H9 (cell line): ENCODE data around the gene RNF186. TPM values are rescaled to one million over a fixed set of nuclear protein-coding genes. Genes with fewer than 3 reads are reported as not detected.

ENCODE experiments used
- DNase-seq: peaks from one replicate; pipeline ENCODE4 v3.0.0-alpha.2; 2017
- H2AFZ ChIP-seq: one replicate; pipeline ENCODE4 v1.6.1; 2013; ENCODE audit warnings: mild to moderate bottlenecking, low read length, control low read depth, moderate library complexity
- H2AK5ac ChIP-seq: 2 replicates; pipeline ENCODE4 v1.6.1; 2013; ENCODE audit warnings: low read length, control low read depth, mixed read lengths; ENCODE audit not compliant: insufficient read length
- H2BK120ac ChIP-seq: one replicate; pipeline ENCODE4 v1.6.1; 2013; ENCODE audit warnings: low read depth, mild to moderate bottlenecking, low read length, control low read depth, inconsistent platforms; ENCODE audit not compliant: poor library complexity, severe bottlenecking
- H2BK12ac ChIP-seq: 2 replicates; pipeline ENCODE4 v1.6.1; 2013; ENCODE audit warnings: low read length, control low read depth, mixed read lengths, low read depth; ENCODE audit not compliant: insufficient read length
- H2BK15ac ChIP-seq: 2 replicates; pipeline ENCODE4 v1.6.1; 2013; ENCODE audit warnings: low read depth, low read length, control low read depth
- H2BK20ac ChIP-seq: one replicate; pipeline ENCODE4 v1.6.1; 2013; ENCODE audit warnings: low read depth, mild to moderate bottlenecking, low read length, control low read depth, inconsistent platforms; ENCODE audit not compliant: poor library complexity, severe bottlenecking
- H2BK5ac ChIP-seq: 2 replicates; pipeline ENCODE4 v1.6.1; 2013; ENCODE audit warnings: low read length, control low read depth, mixed read lengths; ENCODE audit not compliant: insufficient read length
- H3K14ac ChIP-seq: 2 replicates; pipeline ENCODE4 v1.6.1; 2013; ENCODE audit warnings: low read length, control low read depth; ENCODE audit not compliant: insufficient read depth
- H3K18ac ChIP-seq: 2 replicates; pipeline ENCODE4 v1.6.1; 2013; ENCODE audit warnings: low read depth, mild to moderate bottlenecking, mixed read lengths, low read length, control low read depth; ENCODE audit not compliant: insufficient read length
- H3K23ac ChIP-seq: 2 replicates; pipeline ENCODE4 v1.6.1; 2013; ENCODE audit warnings: low read length, control low read depth, mixed read lengths, low read depth; ENCODE audit not compliant: insufficient read length
- H3K23me2 ChIP-seq: 2 replicates; pipeline ENCODE4 v1.6.1; 2013; ENCODE audit warnings: low read depth, mild to moderate bottlenecking, mixed read lengths, low read length, control low read depth; ENCODE audit not compliant: insufficient read length, poor library complexity, severe bottlenecking
- H3K27ac ChIP-seq: 2 replicates; pipeline ENCODE4 v1.5.1; 2013; ENCODE audit warnings: low read length, control low read depth, mixed read lengths, low read depth; ENCODE audit not compliant: insufficient read length
- H3K27me3 ChIP-seq: 2 replicates; pipeline ENCODE4 v1.6.1; 2013; ENCODE audit warnings: low read length, control low read depth, inconsistent platforms; ENCODE audit not compliant: insufficient read depth
- H3K4ac ChIP-seq: 2 replicates; pipeline ENCODE4 v1.6.1; 2013; ENCODE audit warnings: low read depth, mild to moderate bottlenecking, control low read depth, inconsistent platforms, low read length, moderate library complexity
- H3K4me1 ChIP-seq: 2 replicates; pipeline ENCODE4 v1.6.1; 2013; ENCODE audit warnings: low read length, control low read depth, inconsistent platforms; ENCODE audit not compliant: insufficient read depth
- H3K4me2 ChIP-seq: 2 replicates; pipeline ENCODE4 v1.6.1; 2013; ENCODE audit warnings: low read length, control low read depth, mixed read lengths; ENCODE audit not compliant: insufficient read length, insufficient read depth
- H3K56ac ChIP-seq: 2 replicates; pipeline ENCODE4 v1.6.1; 2013; ENCODE audit warnings: low read depth, mild to moderate bottlenecking, mixed read lengths, low read length, control low read depth; ENCODE audit not compliant: insufficient read length
- H3K79me1 ChIP-seq: 2 replicates; pipeline ENCODE4 v1.6.1; 2013; ENCODE audit warnings: low read depth, mild to moderate bottlenecking, moderate library complexity, low read length, control low read depth, inconsistent platforms; ENCODE audit not compliant: insufficient read depth, poor library complexity, severe bottlenecking
- H3K79me2 ChIP-seq: 2 replicates; pipeline ENCODE4 v1.6.1; 2013; ENCODE audit warnings: low read length, control low read depth, inconsistent platforms; ENCODE audit not compliant: insufficient read depth
- H3K9ac ChIP-seq: 2 replicates; pipeline ENCODE4 v1.6.1; 2013; ENCODE audit warnings: low read length, control low read depth, mixed read lengths; ENCODE audit not compliant: insufficient read length; ENCODE audit errors: extremely low read depth
- H3K9me3 ChIP-seq: one replicate; pipeline ENCODE4 v1.6.1; 2013; ENCODE audit warnings: low read depth, low read length, inconsistent platforms; ENCODE audit not compliant: control insufficient read depth
- H3T11ph ChIP-seq: one replicate; pipeline ENCODE4 v1.6.1; 2013; ENCODE audit warnings: mild to moderate bottlenecking, low read length, control low read depth, inconsistent platforms
- H4K20me1 ChIP-seq: one replicate; pipeline ENCODE4 v1.6.1; 2013; ENCODE audit not compliant: control insufficient read depth, insufficient read length, insufficient read depth
- H4K5ac ChIP-seq: 2 replicates; pipeline ENCODE4 v1.6.1; 2013; ENCODE audit warnings: low read depth, mild to moderate bottlenecking, mixed read lengths, low read length, control low read depth; ENCODE audit not compliant: insufficient read length
- H4K8ac ChIP-seq: replicated peaks from 2 replicates; pipeline ENCODE4 v1.6.1; 2013; ENCODE audit warnings: low read length, control low read depth, mixed read lengths, low read depth; ENCODE audit not compliant: insufficient read length
- H4K91ac ChIP-seq: 2 replicates; pipeline ENCODE4 v1.6.1; 2013; ENCODE audit warnings: low read depth, mild to moderate bottlenecking, moderate library complexity, mixed read lengths, low read length, control low read depth; ENCODE audit not compliant: insufficient read length
- H3K27ac Mint-ChIP-seq, 3 experiments: 2 replicates in 2 of 3; 3 replicates in 1 of 3; pipeline ENCODE4 v1.8.0; 2020 to 2021; ENCODE audit warnings: mixed read lengths in 3 of 3, mild to moderate bottlenecking in 1 of 3, moderate library complexity in 1 of 3
- H3K27me3 Mint-ChIP-seq: 2 replicates; pipeline ENCODE4 v1.8.0; 2021; ENCODE audit warnings: low read depth, mild to moderate bottlenecking, moderate library complexity, mixed read lengths
- H3K36me3 Mint-ChIP-seq, 3 experiments: 2 replicates in 2 of 3; 3 replicates in 1 of 3; pipeline ENCODE4 v1.8.0; 2020 to 2021; ENCODE audit warnings: low read depth in 3 of 3, mixed read lengths in 3 of 3; ENCODE audit not compliant: insufficient read depth in 1 of 3
- H3K4me1 Mint-ChIP-seq, 2 experiments: 2 replicates each; pipeline ENCODE4 v1.8.0; 2020; ENCODE audit warnings: mixed read lengths in 2 of 2
- H3K4me3 Mint-ChIP-seq, 2 experiments: 2 replicates in 1 of 2; 3 replicates in 1 of 2; pipeline ENCODE4 v1.8.0; 2020 to 2021; ENCODE audit warnings: mild to moderate bottlenecking in 2 of 2, mixed read lengths in 2 of 2, moderate library complexity in 1 of 2
- H3K9me3 Mint-ChIP-seq, 2 experiments: 2 replicates in 1 of 2; 3 replicates in 1 of 2; pipeline ENCODE4 v1.8.0; 2020; ENCODE audit warnings: mild to moderate bottlenecking in 2 of 2, mixed read lengths in 2 of 2, moderate library complexity in 1 of 2
- CTCF ChIP-seq: fragments of 200-600 bp; sonication (generic); conservative IDR thresholded peaks from 3 replicates; pipeline ENCODE4 v1.8.0; 2021; ENCODE audit warnings: antibody characterized with exemption, mild to moderate bottlenecking
- WGBS: extraction: QIAGEN DNeasy Blood & Tissue Kit; methylation state at CpG from one replicate; pipeline ENCODE4 v1.1.7; 2013; ENCODE audit warnings: missing lambda C conversion rate, low lambda C conversion rate, mixed read lengths; ENCODE audit not compliant: insufficient read length; ENCODE audit errors: extremely low coverage; 5-methylcytosine and 5-hydroxymethylcytosine counted together
- total RNA-seq: library from RNA; stranded (reverse); gene quantifications from 2 replicates; pipeline ENCODE4 v1.2.1, GENCODE V29; 2021

RNF186 gene
- total RNA-seq, 1 experiment from 2014 or later = not detected

GRCh38 chr1:19775831-19776230 is 39.3 kb downstream of the RNF186 start:
- Histone ChIP-seq H3K23me2 (no peaks in the 10 kb centered on the region), H3K4ac (no peak overlapping the region), H2BK120ac (no peak overlapping the region), H3K9ac (no peak overlapping the region), H2BK12ac (no peak overlapping the region), H3K79me1 (no peaks in the 10 kb centered on the region), H3K27me3 (peaks cover 24% of the 10 kb centered on the region; the same call in 1 of the 2 replicates), H3K9me3 (no peaks in the 10 kb centered on the region), H4K20me1 (no peaks in the 10 kb centered on the region), H4K8ac (no peak overlapping the region), H3K56ac (no peak overlapping the region), H3K4me1 (no peaks in the 10 kb centered on the region), H2AK5ac (no peak overlapping the region), H3K27ac (no peak overlapping the region), H3K23ac (no peak overlapping the region), H3K14ac (no peak overlapping the region), H4K91ac (no peak overlapping the region), H2BK5ac (no peak overlapping the region), H4K5ac (no peak overlapping the region), H3K79me2 (no peaks in the 10 kb centered on the region), H2BK20ac (no peak overlapping the region), H2BK15ac (no peak overlapping the region), H2AFZ (no peak overlapping the region), H3K4me2 (no peak overlapping the region), H3K18ac (no peak overlapping the region), H3T11ph (no peak overlapping the region)
- no peak overlapping the region for H3K4me3 Mint-ChIP-seq
- DNase-seq = no peak
- H3K9me3 Mint-ChIP-seq = no peaks in the 10 kb centered on the region; a peak in 1 of 5 replicates
- peaks cover 0 to 14% of the 10 kb centered on the region in 2 experiments; a peak in 3 of 4 replicates for H3K4me1 Mint-ChIP-seq
- WGBS = no CpG with 5 or more reads among the region's 9 CpGs
- no peak overlapping the region for H3K27ac Mint-ChIP-seq
- TF ChIP-seq CTCF = no peak
- H3K36me3 Mint-ChIP-seq = peaks cover 0 to 4% (median 2%) of the 10 kb centered on the region in 3 experiments; a peak in 1 of 7 replicates
- H3K27me3 Mint-ChIP-seq = peaks cover 86% of the 10 kb centered on the region
